OCI-LY3 (cell line): ENCODE data around the gene RING1.

Experiments
- H2AFZ ChIP-seq: fragments of 200-600, 300-600 bp; shearing (Covaris generic); 2 replicates; pipeline ENCODE4 v1.6.0; 2014; ENCODE audit warnings: antibody characterized with exemption, low read depth, low read length
- H3K27ac ChIP-seq: fragments of 200-600, 300-600 bp; sonication (generic); 2 replicates; pipeline ENCODE4 v1.5.1; 2014; ENCODE audit warnings: mild to moderate bottlenecking, low read length, moderate library complexity, mixed read lengths
- H3K27me3 ChIP-seq: fragments of 200-600, 300-600 bp; sonication (generic); 2 replicates; pipeline ENCODE4 v1.6.1; 2014; ENCODE audit warnings: low read depth, low read length, mixed read lengths
- H3K36me3 ChIP-seq: fragments of 200-600, 300-600 bp; sonication (generic); replicated peaks from 2 replicates; pipeline ENCODE3; 2014; ENCODE audit warnings: low read depth, low read length, mixed read lengths
- H3K4me1 ChIP-seq: fragments of 300-600, 200-600 bp; sonication (generic); 2 replicates; pipeline ENCODE4 v1.6.1; 2014; ENCODE audit warnings: low read length, mixed read lengths
- H3K4me2 ChIP-seq: fragments of 200-600, 300-600 bp; sonication (generic); 2 replicates; pipeline ENCODE4 v1.6.1; 2014; ENCODE audit warnings: low read length, mixed read lengths
- H3K4me3 ChIP-seq: fragments of 300-600, 200-600 bp; sonication (generic); 2 replicates; pipeline ENCODE4 v1.5.1; 2014; ENCODE audit warnings: antibody characterized with exemption, mild to moderate bottlenecking, low read length, moderate library complexity
- H3K79me2 ChIP-seq: fragments of 300-600, 200-600 bp; shearing (Covaris generic); 2 replicates; pipeline ENCODE4 v1.6.1; 2014; ENCODE audit warnings: mild to moderate bottlenecking, low read length, mixed read lengths
- H3K9ac ChIP-seq: fragments of 300-600, 200-600 bp; shearing (Covaris generic); 2 replicates; pipeline ENCODE4 v1.6.0; 2014; ENCODE audit warnings: mild to moderate bottlenecking, low read length, moderate library complexity
- H3K9me3 ChIP-seq: fragments of 200-600, 300-600 bp; shearing (Covaris generic); 2 replicates; pipeline ENCODE4 v1.6.1; 2014; ENCODE audit warnings: low read length, mixed read lengths; ENCODE audit not compliant: insufficient read depth
- H4K20me1 ChIP-seq: fragments of 200-600, 300-600 bp; sonication (generic); 2 replicates; pipeline ENCODE4 v1.6.1; 2016; ENCODE audit warnings: low read length, mixed read lengths; ENCODE audit not compliant: insufficient read depth
- CTCF ChIP-seq: fragments of 200-600, 300-600 bp; sonication (generic); IDR thresholded peaks from 2 replicates; pipeline ENCODE4 v1.5.1; 2014; ENCODE audit warnings: antibody characterized with exemption, low read length, low read depth
- EZH2phosphoT487 ChIP-seq: fragments of 200-600 bp; shearing (Covaris generic); IDR thresholded peaks from 2 replicates; pipeline ENCODE4 v1.6.1; 2018; ENCODE audit warnings: antibody characterized with exemption, mixed run types, low read depth

Gene RING1

GRCh38 chr6:33195304-33196165 is 12.8 kb upstream of the RING1 start:
- H3K4me1 ChIP-seq, result 0 out of 2 replicates have a peak, but pooled peaks cover 2% of the 10 kb centered on the region
- no peak overlapping the region for H3K4me2 ChIP-seq
- peaks cover 17% of the 10 kb centered on the region for H3K79me2 ChIP-seq
- TF ChIP-seq CTCF, result no peak
- no peak for TF ChIP-seq EZH2phosphoT487
- H3K36me3 ChIP-seq, result peaks cover 13% of the 10 kb centered on the region
- H3K27me3 ChIP-seq, result no peaks in the 10 kb centered on the region
- H3K9ac ChIP-seq, result no peak overlapping the region
- H3K4me3 ChIP-seq, result no peak overlapping the region
- no peak overlapping the region for H2AFZ ChIP-seq
- H3K27ac ChIP-seq, result no peak overlapping the region
- H4K20me1 ChIP-seq, result no peaks in the 10 kb centered on the region; the same call in 1 of the 2 replicates
- no peaks in the 10 kb centered on the region for H3K9me3 ChIP-seq

DNA sequence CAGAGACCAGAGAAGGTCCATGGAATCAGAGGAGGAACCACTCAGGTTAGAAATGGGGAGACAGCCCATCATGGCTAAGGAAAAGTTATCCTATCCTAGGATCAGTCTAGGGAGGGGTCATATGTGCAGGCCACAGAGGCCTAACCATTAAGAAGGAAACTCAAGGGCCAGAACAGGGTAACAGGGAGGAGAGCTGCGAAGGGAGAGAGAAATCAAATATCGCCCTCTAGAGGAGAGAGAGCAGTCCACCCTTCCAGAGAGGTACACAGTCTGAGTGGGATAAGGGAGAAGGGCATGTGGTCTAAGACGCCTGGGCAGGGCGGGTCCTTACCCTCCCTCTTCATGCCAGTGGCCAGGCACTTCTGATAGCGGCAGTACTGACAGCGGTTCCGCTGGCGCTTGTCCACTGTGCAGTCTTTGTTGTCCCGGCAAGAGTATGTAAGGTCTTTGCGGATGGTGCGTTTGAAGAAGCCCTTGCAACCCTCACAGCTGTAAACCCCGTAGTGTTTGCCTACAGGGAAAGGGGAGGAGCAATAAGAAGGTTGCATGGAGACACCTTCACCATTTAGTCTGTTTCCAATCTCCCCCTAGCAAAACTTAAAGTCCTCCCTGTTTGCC is 10.8 kb upstream of the RING1 start:
- Histone ChIP-seq H3K27me3 (no peaks in the 10 kb centered on the region), H4K20me1 (no peaks in the 10 kb centered on the region; the same call in 1 of the 2 replicates), H3K79me2 (peaks cover 35% of the 10 kb centered on the region), H3K4me2 (no peak overlapping the region), H2AFZ (no peak overlapping the region), H3K4me1 (peaks cover 11% of the 10 kb centered on the region), H3K27ac (no peak overlapping the region), H3K36me3 (peaks cover 26% of the 10 kb centered on the region), H3K4me3 (no peak overlapping the region), H3K9me3 (no peaks in the 10 kb centered on the region), H3K9ac (no peak overlapping the region)
- TF ChIP-seq EZH2phosphoT487 (no peak), CTCF (peak; percentile 66)

GRCh38 chr6:33198159-33198852 is 10.0 kb upstream of the RING1 start:
- no peak for TF ChIP-seq EZH2phosphoT487
- TF ChIP-seq CTCF, result no peak
- peaks cover 29% of the 10 kb centered on the region for H3K36me3 ChIP-seq
- no peaks in the 10 kb centered on the region; the same call in 1 of the 2 replicates for H4K20me1 ChIP-seq
- no peak overlapping the region for H3K4me2 ChIP-seq
- no peaks in the 10 kb centered on the region for H3K27me3 ChIP-seq
- no peaks in the 10 kb centered on the region for H3K9me3 ChIP-seq
- peaks cover 11% of the 10 kb centered on the region for H3K4me1 ChIP-seq
- no peak overlapping the region for H2AFZ ChIP-seq
- H3K9ac ChIP-seq, result no peak overlapping the region
- peaks cover 36% of the 10 kb centered on the region for H3K79me2 ChIP-seq
- H3K27ac ChIP-seq, result no peak overlapping the region
- H3K4me3 ChIP-seq, result no peak overlapping the region

DNA sequence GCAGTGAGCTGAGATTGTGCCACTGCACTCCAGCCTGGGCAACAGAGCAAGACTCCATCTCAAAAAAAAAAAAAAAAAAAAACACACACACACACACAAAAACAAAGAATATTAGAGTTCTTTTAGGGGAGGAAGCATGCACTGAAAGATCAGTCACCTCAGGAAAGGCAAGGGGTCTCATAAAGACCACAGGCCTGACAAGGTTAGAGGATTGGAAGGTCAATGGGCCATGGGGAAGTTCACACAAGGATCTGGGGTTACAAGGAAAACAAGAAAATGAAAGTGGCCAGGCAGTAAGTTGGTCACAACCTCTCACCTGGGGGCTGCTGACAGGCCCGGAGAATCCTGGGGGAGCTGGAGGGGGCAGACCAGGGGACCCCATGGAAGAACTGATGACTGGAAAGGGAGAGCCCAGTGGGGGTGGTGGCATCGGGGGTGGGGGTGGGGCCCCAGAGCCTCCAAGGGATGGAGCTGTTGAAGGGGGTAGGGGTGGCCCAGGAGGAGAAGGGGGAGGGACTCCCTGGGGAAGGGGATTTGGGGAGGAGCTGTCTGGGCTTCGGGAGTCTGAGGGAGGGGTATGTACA is 9.4 kb upstream of the RING1 start:
- no peaks in the 10 kb centered on the region for H3K27me3 ChIP-seq
- peaks cover 11% of the 10 kb centered on the region for H3K4me1 ChIP-seq
- peaks cover 30% of the 10 kb centered on the region for H3K36me3 ChIP-seq
- no peaks in the 10 kb centered on the region; the same call in 1 of the 2 replicates for H4K20me1 ChIP-seq
- TF ChIP-seq CTCF (no peak), EZH2phosphoT487 (no peak)
- peak overlapping the region; percentile 93 for H3K4me2 ChIP-seq
- H2AFZ ChIP-seq, result no peak overlapping the region
- H3K79me2 ChIP-seq, result peaks cover 36% of the 10 kb centered on the region
- H3K27ac ChIP-seq, result no peak overlapping the region
- H3K4me3 ChIP-seq, result peak overlapping the region; percentile 97
- no peaks in the 10 kb centered on the region for H3K9me3 ChIP-seq
- peak overlapping the region; percentile 98; the same call in 1 of the 2 replicates for H3K9ac ChIP-seq
